GM19328 (cell line): ENCODE results near the gene RBMS3.

Experiments
- ATAC-seq: cut with Tn5 transposase; IDR thresholded peaks from one replicate; pipeline ENCODE4 v1.9.1; 2021; ENCODE audit warnings: mild to moderate bottlenecking, moderate library complexity; ENCODE audit not compliant: unreplicated experiment

Gene RBMS3

DNA sequence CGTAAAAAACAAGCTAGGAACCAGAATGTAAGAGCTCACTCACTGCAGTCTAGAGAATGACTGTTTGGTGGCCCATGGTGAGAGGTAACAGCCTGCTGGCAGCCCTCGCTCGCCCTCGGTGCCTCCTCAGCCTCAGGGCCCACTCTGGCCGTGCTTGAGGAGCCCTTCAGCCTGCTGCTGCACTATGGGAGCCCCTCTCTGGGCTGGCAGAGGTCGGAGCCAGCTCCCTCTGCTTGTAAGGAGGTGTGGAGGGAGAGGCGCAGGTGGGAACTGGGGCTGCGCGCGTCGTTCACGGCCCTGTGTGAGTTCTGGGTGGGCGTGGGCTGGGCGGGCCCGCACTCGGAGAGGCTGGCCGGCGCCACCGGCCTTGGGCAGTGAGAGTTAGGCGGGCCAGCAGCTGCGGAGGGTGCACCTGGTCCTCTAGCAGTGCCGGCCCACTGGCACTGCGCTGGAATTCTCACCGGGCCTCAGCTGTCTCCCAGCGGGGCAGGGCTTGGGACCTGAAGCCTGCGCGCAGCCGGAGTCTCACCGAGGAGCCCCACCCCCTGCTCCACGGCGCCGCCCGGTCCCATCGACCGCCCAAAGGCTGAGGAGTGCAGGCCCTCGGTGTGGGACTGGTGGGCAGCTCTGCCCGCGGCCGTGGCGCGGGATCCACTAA, 420.6 kb downstream of the RBMS3 start:
- no peak for ATAC-seq

DNA sequence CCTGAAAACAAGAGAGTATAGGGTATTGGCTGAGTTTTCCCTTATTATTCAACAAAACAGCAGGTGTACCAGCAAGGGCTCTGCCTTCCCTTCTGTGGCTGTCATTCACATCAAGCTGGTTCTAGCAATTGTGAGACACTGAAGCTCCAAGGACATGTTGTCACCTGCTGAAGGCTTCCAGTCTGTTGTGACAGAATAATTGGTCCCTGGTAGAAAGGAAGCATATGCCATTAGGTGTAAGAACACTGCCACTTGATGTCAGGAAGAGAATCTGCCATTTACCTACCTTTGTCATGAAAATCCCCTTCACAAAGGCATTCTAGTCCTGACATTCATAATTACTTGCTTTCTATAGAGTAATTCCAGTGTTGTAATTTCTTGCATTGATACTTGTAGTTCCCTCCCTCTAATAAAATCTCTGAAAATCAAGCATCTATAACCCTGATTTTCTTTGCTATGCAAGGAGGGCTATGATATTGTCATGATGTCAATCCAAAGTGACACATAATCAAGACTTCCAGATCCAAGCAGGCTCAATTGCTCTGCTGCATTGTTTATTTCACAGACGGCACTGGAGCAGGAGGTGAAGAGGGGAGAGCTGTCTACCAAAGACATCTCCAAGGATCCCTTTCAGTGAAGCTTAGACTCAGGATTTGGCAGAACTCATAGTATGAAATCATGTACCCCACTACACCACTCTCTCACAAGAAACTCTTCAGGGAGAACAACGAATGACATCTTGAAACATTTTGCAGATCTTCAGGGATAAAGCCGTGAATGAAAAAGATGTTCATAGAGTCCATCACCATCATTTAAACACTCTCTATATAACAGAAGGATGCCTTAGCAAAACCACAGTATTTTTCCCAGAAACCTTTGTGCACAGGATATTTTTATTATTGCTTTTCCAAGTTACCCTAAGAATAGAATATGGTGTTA, 425.3 kb downstream of the RBMS3 start:
- no peak for ATAC-seq

DNA sequence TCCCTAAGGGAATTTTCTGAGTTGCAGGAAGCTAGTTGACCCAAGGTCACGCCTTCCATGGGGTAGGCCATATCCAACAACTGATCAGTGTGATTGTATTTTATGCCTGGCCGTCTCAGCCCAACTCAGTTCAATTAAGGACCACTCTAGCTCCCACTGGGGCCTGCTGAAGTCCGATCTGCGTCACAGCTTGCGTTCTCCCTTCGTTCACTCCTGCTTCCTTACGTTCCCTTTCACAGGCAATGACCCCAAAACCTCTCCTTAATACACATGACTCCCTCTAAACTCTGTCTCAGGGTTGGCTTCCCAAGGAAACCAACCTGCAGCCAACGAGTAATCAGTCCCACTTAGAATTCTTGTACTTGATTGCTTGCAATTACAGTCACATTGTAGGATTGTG, 428.0 kb downstream of the RBMS3 start:
- no peak for ATAC-seq

DNA sequence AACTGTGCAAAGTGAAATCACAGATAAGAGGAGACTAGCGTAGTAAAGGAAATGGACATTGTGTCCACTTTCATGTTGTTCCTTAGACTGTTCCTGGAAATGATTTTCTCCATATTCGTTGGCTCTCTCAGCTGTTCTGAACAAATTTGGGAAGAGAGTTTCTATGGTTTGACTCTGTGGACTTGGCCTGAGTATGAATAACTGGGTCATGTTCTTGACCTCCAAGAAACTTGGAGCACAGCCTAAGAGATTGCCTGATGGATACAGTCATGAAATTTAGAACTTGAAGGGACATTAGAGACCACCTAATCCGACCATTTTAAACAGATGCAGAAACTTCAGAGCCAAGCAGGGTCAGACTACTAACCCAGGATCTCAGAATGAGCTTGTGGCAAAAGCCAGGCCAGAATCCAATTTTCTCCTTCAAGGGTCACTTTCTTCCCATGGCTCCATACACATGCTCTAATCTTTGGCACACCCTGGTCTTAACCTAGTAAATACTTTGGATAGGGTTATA, 430.4 kb downstream of the RBMS3 start:
- no peak for ATAC-seq

DNA sequence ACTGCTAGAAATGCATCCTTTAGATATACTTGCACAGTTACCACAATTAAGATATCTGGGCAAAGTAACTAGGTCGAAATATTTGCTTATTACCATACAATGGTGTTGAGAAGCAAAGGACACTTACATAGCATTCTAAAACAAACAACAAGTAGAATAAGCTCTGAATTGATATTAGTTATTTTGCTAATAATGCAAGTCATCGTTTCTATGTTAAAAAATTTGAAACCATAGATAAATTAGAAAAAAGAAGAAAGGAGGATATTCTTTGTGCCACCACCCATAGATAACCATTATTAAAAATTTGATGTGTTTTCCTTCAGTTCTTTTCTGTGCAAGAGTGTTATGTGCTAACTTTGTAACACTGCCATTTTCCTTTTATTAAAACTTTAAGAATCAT, 435.3 kb downstream of the RBMS3 start:
- no peak for ATAC-seq

DNA sequence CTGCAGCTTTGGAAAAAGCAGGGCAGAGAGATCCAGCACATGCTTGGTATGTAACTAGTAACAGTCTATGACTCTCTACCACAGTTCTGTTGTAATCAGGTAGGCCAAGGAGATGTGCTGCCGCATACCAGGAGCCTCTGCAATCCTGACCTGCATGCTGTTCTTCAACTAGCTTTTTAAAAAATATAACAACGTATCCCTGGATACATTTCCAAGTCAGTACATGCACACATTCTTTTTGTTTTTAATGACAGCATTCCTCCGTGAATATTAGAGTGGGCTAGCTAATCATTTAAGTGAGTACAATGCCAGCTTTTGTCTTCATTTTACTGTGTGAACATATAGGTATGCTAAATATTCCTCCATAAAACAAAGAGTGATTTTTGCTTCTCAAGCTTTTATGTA, 437.8 kb downstream of the RBMS3 start:
- ATAC-seq, result no peak

DNA sequence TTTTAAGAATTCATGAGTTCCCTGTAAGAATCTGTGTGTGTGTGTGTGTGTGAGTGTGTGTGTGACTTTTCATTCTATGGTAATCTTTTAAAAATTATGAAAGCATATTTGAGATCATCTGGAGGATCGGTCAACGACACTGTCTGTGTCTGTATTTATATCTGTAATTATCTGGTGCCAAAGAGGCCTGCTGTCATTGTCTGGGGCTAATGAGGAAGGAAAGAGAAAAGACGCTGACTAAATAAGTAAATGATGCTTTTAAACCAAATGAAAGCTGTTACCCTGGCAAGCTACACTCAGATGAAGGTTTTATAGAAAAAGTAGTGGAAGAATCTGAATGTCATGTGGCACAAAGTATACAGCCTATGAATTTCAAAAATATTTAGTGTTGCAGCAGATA, 439.8 kb downstream of the RBMS3 start:
- ATAC-seq, result no peak

DNA sequence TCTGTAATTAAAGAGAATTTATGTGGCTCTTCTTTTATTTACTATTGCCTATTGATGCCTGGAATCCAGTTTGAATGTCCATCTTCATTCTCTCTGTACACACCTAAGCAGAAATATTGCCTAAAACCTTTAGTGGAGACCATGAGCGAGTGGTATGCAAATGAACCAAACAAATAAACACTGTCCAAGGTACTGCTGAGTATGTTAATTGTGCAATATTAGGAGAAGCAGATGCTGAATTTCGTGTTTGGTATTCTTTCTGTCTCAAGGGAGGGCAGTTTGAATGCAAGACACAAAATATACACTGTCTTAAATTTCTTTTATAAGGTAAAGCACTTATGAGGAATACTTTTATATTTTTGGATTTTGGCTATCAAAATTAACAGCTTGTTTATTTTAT, 440.9 kb downstream of the RBMS3 start:
- ATAC-seq, result no peak

DNA sequence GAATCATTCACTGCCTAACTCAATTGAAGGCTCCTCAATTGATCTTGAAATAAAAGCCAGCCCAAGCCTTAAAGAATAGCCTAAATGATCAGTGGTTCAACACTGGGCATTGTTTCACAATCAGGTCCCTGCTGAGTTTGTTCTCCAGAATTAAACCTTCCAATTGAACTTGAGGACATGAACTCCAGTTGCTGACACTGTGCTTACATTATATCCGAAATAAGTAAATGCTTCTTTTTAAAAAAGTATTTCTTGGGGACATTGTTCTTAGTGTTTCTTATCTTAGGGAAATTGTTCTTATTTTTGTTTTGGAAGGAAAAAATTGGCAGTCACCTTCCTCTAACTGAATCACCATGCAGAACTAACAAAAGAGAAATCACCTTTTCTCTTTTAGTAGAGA, 450.2 kb downstream of the RBMS3 start:
- no peak for ATAC-seq

DNA sequence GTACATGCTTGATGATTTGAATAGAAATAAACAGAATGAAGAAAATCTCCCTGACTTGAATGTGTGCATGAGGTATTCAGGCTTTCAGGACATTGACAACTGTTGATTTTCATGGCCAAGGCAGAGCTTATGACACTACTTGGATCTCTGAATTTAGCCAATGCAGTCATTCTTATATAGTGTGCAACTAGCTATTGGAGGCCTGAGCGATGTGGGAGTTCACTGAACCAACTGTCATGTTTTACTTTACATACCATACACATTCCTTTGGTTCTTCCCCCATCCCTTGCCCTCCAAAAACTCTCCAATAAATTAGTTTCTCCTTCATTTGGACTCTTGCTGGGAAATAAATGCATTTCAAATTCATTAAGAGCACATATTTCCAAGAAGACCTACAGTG, 460.4 kb downstream of the RBMS3 start:
- no peak for ATAC-seq

DNA sequence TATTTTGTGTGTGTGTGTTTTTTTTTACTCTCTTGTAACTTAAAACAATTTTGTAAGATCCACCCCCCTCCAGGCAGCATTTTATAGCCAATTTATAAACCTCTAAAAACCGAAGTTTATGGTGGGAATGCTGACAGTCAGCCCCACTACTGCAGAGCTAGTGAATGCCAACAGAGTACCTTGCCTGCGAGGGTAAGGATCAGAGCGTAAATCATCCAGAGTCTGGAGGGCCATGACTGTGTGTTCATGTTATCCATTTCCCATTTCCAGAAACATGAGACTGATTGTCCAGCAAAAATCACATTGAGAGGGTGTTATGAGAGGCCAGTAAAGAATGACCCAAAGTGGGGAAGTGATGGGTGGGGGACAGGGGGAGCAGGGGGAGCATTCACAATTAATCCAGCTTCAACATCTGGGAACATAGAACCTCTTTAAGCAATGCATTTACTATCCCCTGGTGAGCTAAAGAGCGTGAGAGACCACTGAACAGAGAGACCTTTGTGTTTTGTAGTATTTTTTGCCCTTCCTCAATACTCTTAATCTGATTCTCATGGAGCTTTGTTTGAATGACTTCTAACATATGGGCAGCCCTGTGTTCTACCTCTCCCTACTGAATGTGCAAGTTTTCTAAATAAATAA, 464.5 kb downstream of the RBMS3 start:
- ATAC-seq, result no peak

DNA sequence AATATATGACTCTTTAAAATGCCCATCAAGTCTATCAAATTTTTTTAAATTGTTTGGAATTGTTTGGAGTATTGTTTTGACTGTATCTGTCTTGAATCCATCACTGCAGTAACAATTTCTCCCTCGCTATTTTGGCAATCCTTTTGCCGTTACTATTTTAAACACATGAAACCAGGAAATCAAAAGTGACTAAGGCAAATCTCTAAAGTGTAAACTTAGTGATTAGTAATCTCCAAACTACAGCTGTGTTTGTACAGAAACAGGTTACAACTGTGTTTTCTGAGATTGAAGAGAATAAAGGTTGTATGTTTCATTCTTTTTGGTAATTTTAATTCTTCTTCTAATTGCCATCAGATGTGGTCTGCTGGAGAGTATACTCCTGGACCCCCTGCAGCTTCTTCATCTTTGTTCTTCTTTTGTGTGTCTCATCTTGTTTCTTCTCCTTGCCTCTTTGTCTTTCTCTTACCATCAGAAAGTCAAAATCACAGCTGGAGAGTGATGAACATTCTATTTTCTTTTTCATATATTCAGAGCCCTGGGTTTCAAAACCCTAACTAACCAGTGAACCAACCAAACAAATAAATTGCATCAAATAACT, 465.4 kb downstream of the RBMS3 start:
- ATAC-seq, result no peak

DNA sequence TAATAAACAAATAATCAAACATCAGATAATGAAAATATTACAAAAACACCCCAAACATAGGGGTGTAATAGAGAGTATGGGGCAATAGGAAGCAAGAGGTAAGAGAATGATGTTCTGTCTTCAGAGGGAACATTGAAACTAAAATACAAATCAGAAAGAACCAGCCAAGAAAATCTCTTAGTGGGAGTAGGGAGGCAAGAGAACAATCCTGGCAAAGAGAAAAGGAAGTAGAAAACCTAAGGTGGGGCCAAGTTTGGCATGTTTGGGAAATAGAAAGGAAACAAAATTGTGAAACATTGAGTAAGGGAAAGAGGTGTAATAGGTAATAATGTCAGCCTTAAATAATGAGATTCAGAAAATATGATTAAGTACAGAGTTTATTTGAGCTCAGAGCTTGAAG, 467.1 kb downstream of the RBMS3 start:
- no peak for ATAC-seq

DNA sequence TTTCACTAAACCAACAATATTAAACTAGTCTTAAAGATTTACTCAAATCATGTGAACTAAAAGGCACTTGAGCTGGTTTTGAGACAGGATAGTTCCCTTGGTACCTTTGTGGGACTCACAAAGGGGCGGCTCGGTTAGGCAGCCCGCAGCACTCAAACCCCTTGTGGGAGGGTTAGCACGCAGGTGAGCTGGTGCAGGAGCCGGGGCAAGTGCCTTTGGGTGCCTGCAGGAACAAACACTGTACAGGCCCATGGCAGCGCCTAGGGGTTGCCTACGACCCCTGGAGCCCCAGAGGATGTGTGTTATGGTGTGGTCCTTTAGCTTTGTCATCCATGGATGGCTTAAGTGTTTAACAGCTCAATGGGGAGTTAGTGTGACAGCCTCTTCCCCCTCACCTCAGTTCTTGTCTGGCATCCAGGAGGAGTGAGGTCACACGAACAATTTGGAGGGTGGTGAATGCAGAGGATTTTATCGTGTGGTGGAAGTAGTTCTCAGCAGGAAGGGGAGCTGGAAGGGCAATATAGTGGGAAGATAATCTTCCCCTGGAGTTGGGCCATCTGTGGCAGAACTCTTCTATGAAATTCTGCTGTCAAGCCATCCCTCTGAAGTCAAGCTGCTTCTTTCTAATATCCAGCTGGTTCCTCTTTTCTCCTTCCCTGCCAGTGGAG, 470.9 kb downstream of the RBMS3 start:
- no peak for ATAC-seq

DNA sequence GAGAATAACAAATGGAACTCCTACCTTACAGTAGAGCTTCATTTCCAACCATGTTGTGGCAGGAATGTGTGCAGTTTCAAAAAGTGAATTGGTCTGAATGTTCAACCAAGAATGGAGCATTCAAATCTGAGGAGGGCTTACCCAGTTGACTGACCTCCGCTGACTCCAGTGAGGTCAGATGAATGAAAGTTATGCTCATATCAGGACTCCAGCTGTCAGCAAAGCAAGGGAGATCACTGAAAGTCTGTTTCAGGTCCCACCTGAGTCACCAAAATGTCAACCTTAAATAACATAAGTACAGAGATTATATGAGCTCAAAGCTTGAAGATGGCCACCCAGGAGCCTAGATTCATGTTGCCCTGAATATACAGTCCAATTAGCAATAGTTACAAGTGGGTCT, 473.5 kb downstream of the RBMS3 start:
- no peak for ATAC-seq

DNA sequence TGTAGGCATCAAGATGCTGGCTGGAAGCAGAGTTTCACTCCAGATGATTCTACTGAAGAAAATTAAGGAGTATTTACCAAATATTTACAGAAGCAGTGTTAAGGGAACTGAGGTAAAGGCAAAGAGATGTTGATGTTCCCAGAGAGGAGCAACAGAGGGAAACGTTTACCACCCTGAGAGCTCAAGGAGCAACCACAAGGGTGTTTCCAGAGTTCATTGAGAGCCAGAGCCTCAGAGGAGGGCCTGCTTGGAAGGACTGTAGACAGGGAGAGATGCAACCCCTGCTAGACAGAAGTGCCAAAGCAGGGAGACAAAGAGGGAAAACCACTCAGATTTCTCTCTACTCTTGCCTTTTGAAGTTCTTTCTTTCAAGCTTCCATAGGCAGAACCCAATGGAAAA, 474.5 kb downstream of the RBMS3 start:
- no peak for ATAC-seq

DNA sequence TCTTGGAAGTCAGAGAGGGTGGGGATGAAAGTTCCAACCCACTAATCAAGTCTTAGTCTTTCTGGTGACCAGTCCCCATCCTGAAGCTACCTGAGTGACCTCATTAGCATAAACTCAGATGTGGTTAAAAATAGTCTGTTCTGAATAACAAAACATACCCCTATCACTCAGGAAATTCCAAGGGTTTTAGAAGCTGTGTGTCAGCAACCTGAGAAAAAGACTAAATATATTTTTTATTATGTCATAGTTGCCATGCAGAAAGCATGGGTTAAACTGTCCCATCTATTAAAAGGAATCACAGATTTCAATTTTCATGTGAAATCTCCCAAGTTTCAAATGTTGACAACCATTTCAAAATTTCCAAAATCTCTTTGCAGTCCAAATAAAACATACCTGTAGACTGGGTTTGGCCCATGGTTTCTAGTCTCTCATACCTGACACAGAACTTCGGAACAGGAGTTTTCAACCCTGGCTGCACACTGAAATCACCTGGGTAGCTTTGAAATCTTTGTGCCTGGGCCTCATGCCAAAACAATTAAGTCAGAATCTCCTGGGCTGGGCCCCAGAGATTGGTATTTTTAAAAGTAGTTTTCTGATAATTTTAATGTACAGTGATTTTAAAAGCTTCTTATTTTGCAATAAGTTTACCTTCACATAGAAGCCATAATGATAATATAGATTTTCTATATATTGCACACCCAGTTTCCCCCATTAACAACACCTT, 476.3 kb downstream of the RBMS3 start:
- ATAC-seq, result no peak

DNA sequence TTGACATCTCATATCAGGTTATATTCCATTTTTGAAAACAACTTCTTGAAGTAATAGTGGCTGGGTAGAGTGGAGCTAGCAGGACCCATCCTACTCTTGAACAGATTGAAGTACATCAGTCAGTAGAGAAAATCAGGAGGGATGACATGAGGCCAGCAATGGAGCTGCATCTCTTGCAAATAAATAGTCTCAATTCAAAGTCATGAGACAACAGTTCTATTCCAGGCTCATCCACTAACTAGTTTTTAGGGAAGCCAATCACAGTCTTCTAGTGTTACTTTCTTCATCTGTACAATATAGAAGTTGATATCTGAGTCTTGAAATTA, 477.2 kb downstream of the RBMS3 start:
- ATAC-seq, result no peak

DNA sequence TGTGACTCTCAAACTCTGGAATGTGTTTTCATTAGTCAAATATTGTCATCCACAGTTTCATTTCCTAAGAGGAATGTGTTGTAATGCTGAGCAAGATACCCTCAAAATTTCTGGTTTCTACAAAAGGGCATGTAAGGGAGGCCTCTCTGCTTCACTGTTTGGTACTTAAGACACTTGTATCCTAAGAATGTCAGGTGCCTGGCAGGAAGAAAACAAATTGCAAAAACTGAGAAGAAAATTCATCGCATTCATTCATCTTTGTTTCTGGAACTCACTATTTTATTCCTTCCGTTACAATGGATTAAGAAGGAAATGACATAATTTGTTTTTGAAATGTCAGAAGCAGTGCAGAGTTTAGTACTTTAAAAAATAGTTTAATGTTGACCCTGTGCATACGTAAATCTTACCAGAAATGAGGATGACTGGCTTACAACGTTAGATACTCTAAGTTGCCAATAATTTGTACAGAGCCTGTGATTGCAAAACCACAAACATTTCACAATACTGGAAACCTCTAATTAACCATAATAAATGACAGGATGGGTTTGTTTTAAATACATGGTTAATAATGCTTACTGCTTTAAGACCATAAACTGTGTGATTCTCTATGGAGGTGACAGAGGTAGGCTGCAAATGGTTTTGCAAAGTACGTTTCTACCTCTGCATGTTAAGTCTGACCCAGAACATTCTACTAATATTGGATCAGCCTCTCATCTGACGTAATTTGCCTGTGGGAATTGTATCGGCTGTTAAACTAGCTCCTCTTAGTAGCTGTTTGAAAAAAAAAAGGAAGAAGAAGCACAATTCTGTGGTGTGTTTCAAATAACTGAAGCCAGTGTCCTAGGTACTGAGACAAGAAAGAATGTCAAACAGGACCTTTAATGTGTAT, 477.8 kb downstream of the RBMS3 start:
- ATAC-seq, result no peak
